ENCODE data around the gene SREBF1.

GRCh38 chr17:17813725-17814095 lies 23.1 kb downstream of the SREBF1 start:
- TF ChIP-seq CTCF (IDR thresholded peaks at IDR 0.05), result no peak
- TF ChIP-seq POLR2A (IDR thresholded peaks at IDR 0.05), result no peak
- no peak for TF ChIP-seq EP300 (IDR thresholded peaks at IDR 0.05)

Measured in tibial nerve (tissue), 4 donors.